ENCODE data around the gene POU2F2.

The POU2F2 gene

DNA sequence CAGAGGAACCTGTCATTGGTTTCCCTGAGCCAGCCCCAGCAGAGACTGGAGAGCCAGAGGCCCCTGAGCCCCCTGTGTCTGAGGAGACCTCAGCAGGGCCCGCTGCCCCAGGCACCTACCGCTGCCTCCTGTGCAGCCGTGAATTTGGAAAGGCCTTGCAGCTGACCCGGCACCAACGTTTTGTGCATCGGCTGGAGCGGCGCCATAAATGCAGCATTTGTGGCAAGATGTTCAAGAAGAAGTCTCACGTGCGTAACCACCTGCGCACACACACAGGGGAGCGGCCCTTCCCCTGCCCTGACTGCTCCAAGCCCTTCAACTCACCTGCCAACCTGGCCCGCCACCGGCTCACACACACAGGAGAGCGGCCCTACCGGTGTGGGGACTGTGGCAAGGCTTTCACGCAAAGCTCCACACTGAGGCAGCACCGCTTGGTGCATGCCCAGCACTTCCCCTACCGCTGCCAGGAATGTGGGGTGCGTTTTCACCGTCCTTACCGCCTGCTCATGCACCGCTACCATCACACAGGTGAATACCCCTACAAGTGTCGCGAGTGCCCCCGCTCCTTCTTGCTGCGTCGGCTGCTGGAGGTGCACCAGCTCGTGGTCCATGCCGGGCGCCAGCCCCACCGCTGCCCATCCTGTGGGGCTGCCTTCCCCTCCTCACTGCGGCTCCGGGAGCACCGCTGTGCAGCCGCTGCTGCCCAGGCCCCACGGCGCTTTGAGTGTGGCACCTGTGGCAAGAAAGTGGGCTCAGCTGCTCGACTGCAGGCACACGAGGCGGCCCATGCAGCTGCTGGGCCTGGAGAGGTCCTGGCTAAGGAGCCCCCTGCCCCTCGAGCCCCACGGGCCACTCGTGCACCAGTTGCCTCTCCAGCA lies 52.1 kb downstream of the POU2F2 start:
- no peak for DNase-seq (ENCODE audit: low read depth)

DNA sequence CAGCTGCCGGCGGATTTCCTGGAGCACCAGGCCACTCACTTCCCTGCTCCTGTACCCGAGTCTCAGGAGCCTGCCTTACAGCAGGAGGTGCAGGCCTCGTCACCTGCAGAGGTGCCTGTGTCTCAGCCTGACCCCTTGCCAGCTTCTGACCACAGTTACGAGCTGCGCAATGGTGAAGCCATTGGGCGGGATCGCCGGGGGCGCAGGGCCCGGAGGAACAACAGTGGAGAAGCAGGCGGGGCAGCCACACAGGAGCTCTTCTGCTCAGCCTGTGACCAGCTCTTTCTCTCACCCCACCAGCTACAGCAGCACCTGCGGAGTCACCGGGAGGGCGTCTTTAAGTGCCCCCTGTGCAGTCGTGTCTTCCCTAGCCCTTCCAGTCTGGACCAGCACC lies 53.0 kb downstream of the POU2F2 start:
- no peak for DNase-seq (ENCODE audit: low read depth)

DNA sequence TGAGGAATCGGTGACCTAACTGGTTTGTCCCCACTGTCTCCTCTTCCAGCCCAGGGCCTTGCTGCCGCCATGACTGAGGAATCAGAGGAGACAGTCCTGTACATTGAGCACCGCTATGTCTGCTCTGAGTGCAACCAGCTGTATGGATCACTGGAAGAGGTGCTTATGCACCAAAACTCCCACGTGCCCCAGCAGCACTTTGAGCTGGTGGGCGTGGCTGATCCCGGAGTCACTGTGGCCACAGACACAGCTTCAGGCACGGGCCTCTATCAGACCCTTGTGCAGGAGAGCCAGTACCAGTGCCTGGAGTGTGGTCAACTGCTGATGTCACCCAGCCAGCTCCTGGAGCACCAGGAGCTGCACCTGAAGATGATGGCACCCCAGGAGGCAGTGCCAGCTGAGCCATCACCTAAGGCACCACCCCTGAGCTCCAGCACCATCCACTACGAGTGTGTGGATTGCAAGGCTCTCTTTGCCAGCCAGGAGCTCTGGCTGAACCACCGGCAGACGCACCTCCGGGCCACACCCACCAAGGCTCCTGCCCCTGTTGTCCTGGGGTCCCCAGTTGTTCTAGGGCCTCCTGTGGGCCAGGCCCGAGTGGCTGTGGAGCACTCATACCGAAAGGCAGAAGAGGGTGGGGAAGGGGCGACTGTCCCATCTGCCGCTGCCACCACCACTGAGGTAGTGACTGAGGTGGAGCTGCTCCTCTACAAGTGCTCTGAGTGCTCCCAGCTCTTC lies 53.5 kb downstream of the POU2F2 start:
- no peak for DNase-seq (ENCODE audit: low read depth)

DNA sequence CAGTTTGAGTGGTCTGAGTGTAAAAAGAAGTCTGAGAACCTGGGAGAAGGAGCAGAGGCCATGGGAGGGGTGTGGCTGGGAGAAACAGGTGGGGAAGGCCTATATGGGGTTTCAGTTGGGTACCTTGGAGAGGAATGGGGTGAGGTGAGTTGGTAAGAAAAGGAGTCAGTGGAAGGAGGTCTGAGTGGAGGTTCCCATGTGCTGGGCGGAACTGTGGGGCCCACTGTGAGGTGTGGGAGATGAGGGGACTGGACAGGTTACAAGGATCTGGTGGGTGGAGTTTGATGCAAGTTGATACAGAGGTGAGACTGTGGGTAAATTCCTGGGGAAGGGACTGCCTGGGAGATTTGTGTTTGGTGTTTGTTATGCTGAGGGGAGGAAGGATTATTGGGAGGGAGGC lies 54.2 kb downstream of the POU2F2 start:
- DNase-seq (ENCODE audit: low read depth) = no peak

DNA sequence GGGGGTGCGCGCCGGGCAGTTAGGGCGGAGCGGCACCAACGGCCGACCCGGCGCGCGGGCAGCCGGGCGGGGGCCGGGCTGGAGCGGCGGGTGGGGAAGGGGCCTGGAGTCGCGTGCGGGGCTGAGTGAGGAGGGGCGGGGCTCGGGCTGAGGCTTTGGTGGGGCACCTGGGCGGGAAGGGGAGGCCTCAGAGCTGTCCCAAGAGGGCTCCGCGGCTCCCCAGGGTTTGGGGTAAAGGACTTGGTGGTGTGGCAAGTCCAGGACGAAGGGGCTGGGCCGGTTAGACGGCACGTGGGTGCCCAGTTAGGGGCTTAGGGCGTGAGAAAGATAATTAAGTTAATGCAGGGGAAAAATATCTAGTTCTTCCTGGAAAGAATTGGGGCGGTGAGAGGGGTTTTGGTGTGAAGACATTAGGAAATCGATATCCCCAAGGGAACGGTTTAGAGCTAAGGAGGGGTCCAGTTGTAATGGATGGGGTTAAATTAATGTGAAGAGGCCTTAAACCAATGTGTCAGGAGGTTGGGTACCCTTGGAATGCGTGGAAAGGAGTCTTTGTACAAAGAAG lies 55.8 kb downstream of the POU2F2 start:
- DNase-seq (ENCODE audit: low read depth) = peak; percentile 12

DNA sequence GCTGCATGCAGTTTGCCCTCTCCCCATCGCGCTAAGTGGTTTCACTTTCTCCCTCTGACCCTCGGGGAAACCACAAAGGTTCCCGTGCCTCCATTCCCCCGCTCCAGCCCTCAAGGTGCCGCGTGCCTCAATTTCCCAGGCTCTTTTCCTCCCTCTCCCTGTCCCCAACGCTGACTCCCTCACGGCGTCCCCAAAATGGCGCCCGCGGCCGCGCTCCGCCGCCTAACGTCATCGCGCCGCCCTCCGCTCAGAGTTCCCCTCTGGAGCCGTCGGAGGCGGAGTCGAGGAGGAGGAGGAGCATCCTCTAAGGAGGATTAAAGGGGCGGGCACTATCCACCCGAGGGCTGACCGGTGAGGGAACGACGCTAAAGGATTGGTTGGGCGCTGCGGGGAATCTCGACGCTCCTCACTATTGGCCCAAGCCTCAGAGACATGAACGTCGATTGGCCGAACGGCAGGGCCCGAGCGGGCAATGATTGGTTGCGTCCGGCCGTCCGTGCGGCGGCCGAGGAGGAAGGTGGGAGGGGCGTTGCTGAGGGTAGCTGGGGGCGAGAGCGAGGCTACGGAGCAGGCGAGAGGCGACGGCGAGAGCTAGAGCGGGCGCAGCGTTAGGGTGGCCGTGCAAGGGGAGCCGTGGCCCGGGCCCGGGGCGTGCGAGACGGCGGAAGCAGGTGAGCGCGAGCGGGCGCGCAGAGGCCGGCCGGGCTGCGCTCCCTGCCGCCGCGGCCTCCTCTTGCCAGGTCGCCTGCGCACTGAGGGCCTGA lies 56.4 kb downstream of the POU2F2 start, which contains the start of gene ZNF574:
Gene ZNF574, plus strand, starts transcription at position 551 of the 764 bp plus-strand sequence. CDS start 2,441 bp downstream, outside the sequence.
- peak; percentile 90 for DNase-seq (ENCODE audit: low read depth)

DNA sequence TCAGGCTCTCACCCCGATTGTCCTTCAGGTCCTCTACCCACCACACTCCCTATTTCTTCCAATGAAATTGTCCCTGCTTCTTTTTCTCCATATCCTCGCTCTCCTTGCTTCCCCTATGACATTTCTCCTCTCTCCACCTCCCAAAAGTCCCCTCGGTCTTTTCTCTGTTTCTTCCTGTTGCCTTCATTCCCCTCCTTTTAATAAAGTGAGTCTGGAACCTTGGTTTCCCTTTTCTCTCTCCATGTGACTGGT lies 57.0 kb downstream of the POU2F2 start:
- DNase-seq (ENCODE audit: low read depth) = no peak

DNA sequence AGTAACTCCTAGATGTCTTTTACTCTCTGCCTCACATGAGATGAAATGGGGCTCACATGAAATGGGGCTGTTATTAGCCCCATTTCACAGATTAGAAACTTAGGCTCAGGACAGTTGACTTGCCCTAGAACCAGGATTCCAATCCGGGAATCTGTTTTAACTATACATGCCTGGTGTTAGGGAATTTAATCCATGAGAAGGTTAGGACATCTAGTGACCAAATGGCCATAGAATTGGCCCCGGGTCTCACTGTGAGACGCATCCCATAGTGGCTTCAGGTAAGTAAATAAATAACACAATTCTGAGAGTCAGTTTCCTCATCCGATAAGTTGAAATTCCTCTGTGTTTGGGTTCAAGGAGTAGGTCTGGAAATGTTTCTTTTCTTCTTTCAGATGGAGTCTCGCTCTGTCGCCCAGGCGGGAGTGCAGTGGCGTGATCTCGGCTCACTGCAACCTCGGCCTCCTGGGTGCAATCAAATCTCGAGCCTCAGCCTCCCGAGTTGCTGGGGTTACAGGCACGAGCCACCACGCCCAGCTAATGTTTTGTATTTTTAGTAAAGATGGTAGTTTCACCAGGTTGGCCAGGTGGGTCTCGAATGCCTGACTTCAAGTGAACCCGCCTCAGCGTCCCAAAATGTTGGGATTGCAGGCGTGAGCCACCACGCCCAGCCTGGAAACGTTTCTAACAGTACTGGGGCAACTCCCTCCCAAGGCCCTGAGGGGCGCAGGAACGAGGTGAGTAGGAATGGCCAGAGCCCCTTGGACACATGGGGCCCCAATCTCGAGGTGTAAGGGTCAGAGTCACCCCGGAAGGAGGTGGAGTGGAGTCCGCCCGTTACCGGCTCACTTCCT lies 57.5 kb downstream of the POU2F2 start:
- no peak for DNase-seq (ENCODE audit: low read depth)

DNA sequence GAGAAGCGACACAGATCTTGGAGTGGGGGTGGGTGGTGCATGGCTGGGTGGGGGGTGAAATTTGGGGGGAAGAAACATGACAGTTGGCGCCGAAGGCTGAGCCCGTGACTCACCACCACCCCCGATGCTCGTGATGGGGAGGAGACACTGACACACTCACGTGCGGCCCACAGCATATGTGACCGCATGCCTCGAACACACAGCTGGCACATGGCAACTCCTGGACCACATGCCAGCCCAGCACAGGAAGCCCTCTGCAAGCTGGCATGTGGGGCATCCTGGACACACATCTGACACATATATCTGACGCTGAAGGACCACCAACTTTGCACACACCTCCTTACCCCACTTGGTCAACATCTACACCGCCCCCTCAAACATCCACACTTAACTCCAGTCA lies 61.0 kb downstream of the POU2F2 start:
- DNase-seq (ENCODE audit: low read depth) = no peak

DNA sequence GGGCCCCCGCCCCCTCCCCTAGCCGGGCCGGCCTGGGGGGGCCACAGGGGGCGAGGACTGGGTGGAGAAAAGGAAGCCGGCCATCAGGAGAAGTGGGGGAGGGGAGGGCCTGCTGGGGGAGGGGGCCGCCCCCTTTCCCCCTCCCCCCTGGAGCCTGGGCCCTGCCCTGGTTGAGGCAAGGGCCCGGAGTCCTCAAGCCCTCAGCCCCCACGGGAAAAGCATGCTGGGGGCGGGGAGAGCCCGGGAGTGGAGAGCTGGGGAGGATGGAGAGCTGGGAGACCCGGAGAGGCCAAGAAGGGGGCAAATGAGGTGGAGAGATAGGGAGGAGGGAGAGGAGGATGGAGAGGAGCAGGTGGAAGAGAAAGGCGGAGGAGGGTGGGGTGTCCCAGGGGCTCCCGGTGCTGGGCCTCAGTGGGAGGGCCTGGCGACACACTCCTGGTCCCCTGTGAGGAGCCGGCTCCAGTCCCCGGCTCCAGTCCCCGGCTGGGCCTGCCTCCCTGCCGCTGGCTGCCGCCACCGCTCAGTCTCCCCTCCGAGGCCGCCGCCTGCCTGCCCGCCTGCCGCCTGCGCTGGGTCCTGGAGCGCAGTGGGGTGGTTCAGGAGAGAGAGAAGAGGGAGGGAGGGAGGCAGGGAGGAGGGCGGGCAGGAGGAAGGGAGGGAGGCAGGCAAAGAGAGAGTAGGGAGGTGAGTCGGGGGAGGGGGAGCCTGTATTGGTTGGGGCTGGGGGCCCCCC lies 62.5 kb downstream of the POU2F2 start, which contains the start of gene GRIK5:
Gene GRIK5, minus strand, starts transcription at position 588 of the 733 bp plus-strand sequence. CDS start 4,436 bp downstream, outside the sequence.
- no peak for DNase-seq (ENCODE audit: low read depth)

DNA sequence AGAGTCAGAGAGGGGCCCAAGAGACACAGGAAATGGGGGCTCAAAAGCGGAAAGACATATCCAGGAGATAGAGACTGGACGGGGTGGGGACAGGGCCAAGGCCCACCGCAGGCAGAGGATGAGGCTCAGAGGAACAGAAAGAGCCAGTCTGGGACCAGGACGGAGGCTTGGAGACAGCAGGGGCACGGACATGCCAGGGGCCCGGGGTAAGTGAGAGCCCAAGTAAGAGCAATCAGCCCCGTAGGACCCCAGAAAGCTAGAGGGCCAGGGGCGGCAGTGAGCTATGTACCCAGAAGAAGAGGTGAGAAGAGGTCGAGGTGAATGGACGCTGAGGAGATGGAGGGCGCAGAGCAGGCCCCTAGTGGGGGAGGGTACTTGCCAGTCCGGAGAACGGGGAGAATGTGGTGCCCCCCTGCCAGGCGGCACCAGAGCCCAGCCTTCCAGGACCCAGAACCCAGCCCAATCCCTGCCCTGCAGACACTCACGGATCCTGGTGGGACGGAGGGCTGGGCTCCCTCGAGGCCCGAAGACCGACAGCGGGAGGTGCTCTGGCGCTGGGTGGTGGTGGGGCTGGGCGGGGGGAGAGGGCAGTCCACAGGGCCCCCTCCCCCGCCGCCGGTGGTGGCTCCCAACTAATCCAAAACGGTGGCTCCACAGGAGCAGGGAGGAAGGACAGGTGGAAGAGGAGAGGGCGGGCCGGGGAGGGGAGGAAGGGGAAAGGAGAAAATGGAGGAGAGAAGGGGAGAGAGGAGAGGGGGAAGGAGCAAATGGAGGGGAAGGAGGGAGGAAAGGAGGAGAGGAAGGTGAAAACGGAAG lies 63.3 kb downstream of the POU2F2 start:
- no peak for DNase-seq (ENCODE audit: low read depth)

DNA sequence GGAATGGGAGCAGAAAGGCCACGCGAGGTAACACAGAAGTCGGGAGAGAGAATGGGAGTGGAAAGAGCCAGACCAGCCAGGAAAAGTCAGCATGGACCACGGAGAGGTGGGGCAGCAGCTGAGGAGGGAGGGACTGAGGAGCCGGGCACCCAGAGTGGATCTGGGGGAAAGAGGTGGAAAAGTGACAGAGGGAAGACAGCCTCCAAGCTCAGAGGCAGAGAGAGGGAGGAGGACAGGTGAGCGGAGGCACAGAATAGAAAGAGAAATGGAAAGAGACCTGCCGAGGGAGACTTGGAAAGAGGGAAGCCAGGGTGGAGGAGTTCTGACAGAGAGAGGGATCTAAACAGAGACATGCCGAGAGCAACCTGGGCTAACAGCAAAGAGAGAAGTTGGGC lies 63.9 kb downstream of the POU2F2 start:
- no peak for DNase-seq (ENCODE audit: low read depth)

DNA sequence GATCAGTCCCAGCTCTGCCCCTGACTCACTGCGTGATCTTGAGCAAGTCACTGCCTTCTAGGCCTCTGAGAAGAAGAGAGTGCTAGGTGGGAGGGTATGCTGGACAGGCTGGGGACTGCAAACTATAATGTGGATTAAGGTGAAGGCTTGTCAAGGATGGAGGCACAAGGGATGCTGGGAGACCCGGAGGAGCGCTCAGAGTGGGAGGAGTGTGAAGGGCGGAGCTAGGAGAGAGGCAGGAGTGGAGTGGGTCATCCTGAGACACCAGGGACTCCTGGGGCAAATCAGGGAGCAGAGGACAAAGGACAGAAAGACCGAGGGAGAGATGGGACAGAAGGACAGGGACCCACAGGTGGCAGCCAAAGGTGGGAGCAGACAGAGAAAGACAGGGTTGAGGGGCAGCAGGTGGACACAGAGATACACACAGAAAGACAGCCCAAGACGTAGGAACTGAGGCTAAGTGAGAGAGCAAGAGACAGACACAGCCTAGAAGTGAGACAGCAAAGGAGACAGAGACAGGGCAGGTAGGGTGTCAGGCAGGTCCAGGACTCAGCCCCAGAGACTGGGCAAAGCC lies 64.8 kb downstream of the POU2F2 start:
- no peak for DNase-seq (ENCODE audit: low read depth)

DNA sequence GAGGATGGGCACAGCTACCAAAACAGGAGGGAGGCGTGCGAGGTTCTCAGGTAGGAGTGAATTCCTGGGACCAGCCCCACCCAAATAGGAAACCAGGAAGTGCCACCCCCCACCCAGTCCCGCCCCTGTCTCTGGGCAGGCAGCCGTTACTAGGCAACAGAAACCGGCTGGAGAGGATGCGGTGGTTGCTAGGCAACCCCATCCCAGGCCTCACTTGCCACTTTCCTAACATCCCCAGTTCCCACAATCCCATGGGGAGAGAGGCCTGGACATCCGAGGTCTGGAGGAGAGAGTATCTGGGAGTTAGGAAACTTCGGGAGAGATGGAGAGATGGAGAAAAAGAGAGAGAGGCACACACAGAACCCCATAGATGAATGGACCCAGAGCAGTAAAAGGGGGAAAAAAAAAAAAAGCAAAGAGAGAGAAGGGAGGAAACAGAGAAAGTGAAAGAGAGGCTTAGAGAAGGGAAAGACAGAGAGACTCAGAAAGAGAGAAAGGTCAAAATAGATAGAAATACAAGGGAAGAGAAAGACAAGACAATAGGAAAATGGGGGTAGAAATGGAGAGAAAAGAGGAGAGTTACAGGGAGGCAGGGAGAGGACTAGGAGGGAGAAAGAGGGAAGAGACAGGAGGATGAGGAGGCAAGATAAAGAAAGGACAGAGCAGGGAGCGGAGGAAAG lies 66.0 kb downstream of the POU2F2 start:
- DNase-seq (ENCODE audit: low read depth) = no peak

DNA sequence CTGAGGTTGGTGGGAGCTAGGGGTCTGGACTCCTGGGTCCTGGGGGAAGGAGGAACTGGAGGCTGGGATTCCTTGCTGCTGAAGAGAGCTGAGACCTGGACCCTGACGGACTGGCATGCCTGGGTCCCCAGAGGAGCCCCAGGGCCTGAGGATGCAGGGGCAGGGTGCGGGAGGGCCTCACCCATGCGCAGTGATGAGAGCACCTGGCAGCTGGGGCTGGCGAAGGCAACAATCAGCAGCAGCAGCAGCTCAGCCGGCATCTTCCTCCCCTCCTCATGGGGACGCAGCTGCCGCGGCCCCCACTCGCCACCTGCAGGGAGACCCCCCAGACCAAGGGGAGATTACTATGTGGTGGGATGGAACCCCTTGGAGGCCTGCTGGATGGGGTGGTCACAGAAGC lies 66.7 kb downstream of the POU2F2 start:
- no peak for DNase-seq (ENCODE audit: low read depth)

DNA sequence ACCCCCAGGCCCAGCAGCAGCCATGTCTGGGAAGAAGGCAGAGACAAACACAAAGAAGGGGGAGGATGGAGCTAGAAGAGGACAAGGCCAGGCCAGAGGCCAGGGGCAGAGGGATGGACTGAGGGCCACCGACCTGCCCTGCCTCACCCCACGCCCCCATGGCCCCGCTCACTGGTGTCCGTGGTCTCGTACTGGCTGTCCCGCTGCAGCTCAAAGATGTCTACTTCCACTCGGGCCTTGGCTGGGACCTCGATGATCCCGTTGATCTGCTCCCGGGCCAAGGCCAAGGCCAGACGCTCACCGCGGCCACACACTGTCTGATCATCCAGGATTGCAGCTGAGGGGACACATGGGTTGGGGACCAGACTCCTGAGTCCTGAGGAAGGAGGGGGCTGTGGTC lies 67.2 kb downstream of the POU2F2 start:
- DNase-seq (ENCODE audit: low read depth) = no peak

DNA sequence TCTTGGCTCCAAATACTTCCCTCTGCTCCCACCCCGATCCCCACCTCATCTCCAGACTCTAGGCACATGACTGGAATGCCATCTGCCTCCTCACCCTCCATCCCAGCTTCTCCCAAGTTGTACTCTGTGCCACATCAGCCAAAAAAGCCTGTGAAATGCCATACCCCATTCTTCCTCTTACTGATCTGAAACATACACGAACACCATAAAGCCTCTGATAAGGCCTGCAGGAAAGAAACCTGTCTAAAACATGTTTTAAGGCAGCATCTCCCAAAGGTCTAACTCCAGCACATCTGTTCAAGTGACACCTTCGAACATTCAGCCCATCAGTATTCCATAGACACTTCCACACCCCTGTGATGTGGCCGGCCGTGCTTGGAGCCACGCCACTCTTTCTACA lies 67.8 kb downstream of the POU2F2 start:
- no peak for DNase-seq (ENCODE audit: low read depth)

DNA sequence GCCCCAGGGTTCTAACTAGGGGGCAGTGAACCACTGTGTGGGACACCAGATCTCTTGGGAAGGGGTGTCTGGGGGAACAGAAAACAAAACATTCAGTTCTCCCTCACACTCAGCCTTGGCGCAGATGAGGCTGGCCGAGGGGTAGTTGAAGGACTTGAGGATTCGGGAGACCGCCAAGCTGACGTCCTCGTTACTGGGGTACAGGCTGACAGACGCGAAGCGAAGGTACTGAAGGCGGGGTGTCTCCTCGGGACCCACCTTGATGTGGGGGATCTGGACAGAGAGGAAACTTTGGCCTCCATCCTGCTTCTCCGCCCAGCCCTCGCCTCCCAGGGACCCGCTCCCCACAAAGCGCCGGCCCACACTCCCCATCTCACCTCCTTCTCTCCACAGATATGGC lies 69.9 kb downstream of the POU2F2 start:
- no peak for DNase-seq (ENCODE audit: low read depth)

DNA sequence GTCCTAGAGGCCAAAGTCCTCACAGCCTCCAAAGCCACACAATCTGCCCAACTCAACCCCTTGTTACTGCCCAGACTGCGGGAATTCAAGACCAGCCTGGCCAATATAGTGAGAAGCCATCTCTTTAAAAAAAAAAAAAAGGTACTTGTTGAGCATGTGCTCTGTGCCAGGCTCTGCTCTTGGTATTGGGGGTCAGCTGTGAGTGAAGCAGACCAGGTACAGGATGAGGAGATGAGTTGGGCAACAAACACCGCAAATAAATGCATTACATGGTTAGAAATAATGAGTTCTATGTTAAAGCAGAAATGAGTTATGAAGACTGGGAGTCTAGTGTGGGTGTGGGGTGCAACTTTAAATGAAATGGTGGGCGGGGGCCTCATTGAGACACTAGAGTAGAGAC lies 72.1 kb downstream of the POU2F2 start:
- DNase-seq (ENCODE audit: low read depth) = no peak

All from stimulated activated CD8-positive, alpha-beta memory T cell treated with anti-CD3 and anti-CD28 coated beads, Interleukin-7, amount 100 ng/mL, for 24 hours (primary cell).